Esophagus (tissue), 2 donors: ENCODE results near the gene PAFAH2. TPM values are rescaled to one million over a fixed set of nuclear protein-coding genes. Genes with fewer than 3 reads are reported as not detected.

Experiments
- H3K27ac ChIP-seq, 2 donors: one replicate each; pipeline ENCODE4 v1.5.1; 2013; ENCODE audit warnings: low read depth in 2 of 2, mild to moderate bottlenecking in 2 of 2, inconsistent platforms in 1 of 2, low read length in 1 of 2, moderate library complexity in 1 of 2
- H3K27me3 ChIP-seq, 2 donors: one replicate each; pipeline ENCODE4 v1.6.1; 2013; ENCODE audit warnings: low read length in 2 of 2, control low read depth in 1 of 2, mild to moderate bottlenecking in 1 of 2; ENCODE audit not compliant: insufficient read depth in 2 of 2, control insufficient read depth in 1 of 2
- H3K36me3 ChIP-seq, 2 donors: one replicate each; pipeline ENCODE4 v1.6.1; 2013; ENCODE audit warnings: low read length in 1 of 2; ENCODE audit not compliant: control insufficient read depth in 2 of 2, insufficient read depth in 2 of 2
- H3K4me1 ChIP-seq, 2 donors: one replicate each; pipeline ENCODE4 v1.6.1; 2013; ENCODE audit warnings: low read length in 1 of 2; ENCODE audit not compliant: control insufficient read depth in 2 of 2, insufficient read depth in 2 of 2
- H3K4me3 ChIP-seq, 2 donors: one replicate each; pipeline ENCODE4 v1.5.1; 2013; ENCODE audit warnings: low read length in 2 of 2, mild to moderate bottlenecking in 2 of 2, low read depth in 1 of 2, moderate library complexity in 1 of 2
- H3K9me3 ChIP-seq, 2 donors: one replicate each; pipeline ENCODE4 v1.6.1; 2013; ENCODE audit warnings: mild to moderate bottlenecking in 2 of 2, low read depth in 1 of 2, low read length in 1 of 2, moderate library complexity in 1 of 2; ENCODE audit not compliant: control insufficient read depth in 2 of 2, insufficient read depth in 1 of 2
- WGBS, 2 donors: extraction: QIAGEN DNeasy Blood & Tissue Kit; methylation state at CpG; one replicate each; pipeline ENCODE4 v1.1.7; 2013; 5-methylcytosine and 5-hydroxymethylcytosine counted together
- polyA plus RNA-seq, 2 donors: library from polyadenylated mRNA; stranded (reverse); fragments of 200-250 nt; gene quantifications; one replicate each; pipeline ENCODE4 v1.2.3, GENCODE V29; 2013
- donor health status: healthy with polysubstance abuse.
- donor health status: Bipolar disorder and iron deficiency.

The PAFAH2 gene
- polyA plus RNA-seq, 2 donors = 5.7 to 5.8 TPM

GRCh38 chr1:25999041-25999800 is 1.4 kb upstream of the PAFAH2 start:
- 85 to 86% methylated on average over 18 of the region's 18 CpGs for WGBS, 2 donors
- no peak overlapping the region for H3K27ac ChIP-seq
- no peaks in the 10 kb centered on the region for H3K9me3 ChIP-seq
- no peaks in the 10 kb centered on the region for H3K36me3 ChIP-seq
- peaks cover 2 to 5% of the 10 kb centered on the region in 2 donors for H3K4me1 ChIP-seq
- H3K27me3 ChIP-seq = no peaks in the 10 kb centered on the region
- no peak overlapping the region for H3K4me3 ChIP-seq

- Histone ChIP-seq H3K27ac (peak overlapping the region; percentile 82 to 84), H3K4me1 (peaks cover 2 to 5% of the 10 kb centered on the region in 2 donors), H3K4me3 (peak overlapping the region; percentile 55 to 69), H3K36me3 (no peaks in the 10 kb centered on the region), H3K27me3 (no peaks in the 10 kb centered on the region), H3K9me3 (no peaks in the 10 kb centered on the region)
- WGBS, 2 donors = 3% methylated on average over 13 of the region's 13 CpGs
These were observed 666 bp downstream of the PAFAH2 start for GRCh38 chr1:25996966-25997827.

GRCh38 chr1:25994402-25995150 is 3.3 kb downstream of the PAFAH2 start:
- H3K9me3 ChIP-seq = no peaks in the 10 kb centered on the region

GRCh38 chr1:25993197-25993951 is 4.5 kb downstream of the PAFAH2 start:
- no peak overlapping the region for H3K4me3 ChIP-seq
- 90% methylated on average over 8 of the region's 8 CpGs for WGBS, 2 donors
- peaks cover 3% of the 10 kb centered on the region in 2 donors for H3K36me3 ChIP-seq
- H3K9me3 ChIP-seq = no peaks in the 10 kb centered on the region
- no peaks in the 10 kb centered on the region for H3K27me3 ChIP-seq
- H3K4me1 ChIP-seq = peaks cover 2 to 5% of the 10 kb centered on the region in 2 donors
- H3K27ac ChIP-seq = no peak overlapping the region

More at GRCh38 chr1:25994402-25995150, 3.3 kb downstream of the PAFAH2 start:
- H3K36me3 ChIP-seq = no peaks in the 10 kb centered on the region
- no peak overlapping the region for H3K27ac ChIP-seq
- 86 to 92% methylated on average over 3 of the region's 3 CpGs for WGBS, 2 donors
- H3K27me3 ChIP-seq = no peaks in the 10 kb centered on the region
- no peak overlapping the region for H3K4me3 ChIP-seq
- peaks cover 2 to 5% of the 10 kb centered on the region in 2 donors for H3K4me1 ChIP-seq

- Histone ChIP-seq H3K36me3 (peaks cover 3% of the 10 kb centered on the region in 2 donors), H3K27me3 (no peaks in the 10 kb centered on the region), H3K4me1 (peaks cover 2 to 5% of the 10 kb centered on the region in 2 donors), H3K27ac (no peak overlapping the region), H3K4me3 (no peak overlapping the region), H3K9me3 (no peaks in the 10 kb centered on the region)
- 90 to 92% methylated on average over 9 of the region's 9 CpGs for WGBS, 2 donors
These were observed 5.1 kb downstream of the PAFAH2 start for GRCh38 chr1:25992689-25993171.

GRCh38 chr1:25991937-25992688 is 5.8 kb downstream of the PAFAH2 start:
- Histone ChIP-seq H3K27ac (no peak overlapping the region), H3K4me3 (no peak overlapping the region), H3K9me3 (no peaks in the 10 kb centered on the region), H3K36me3 (peaks cover 3% of the 10 kb centered on the region in 2 donors), H3K4me1 (peaks cover 2 to 4% of the 10 kb centered on the region in 2 donors), H3K27me3 (no peaks in the 10 kb centered on the region)
- 84 to 85% methylated on average over 5 of the region's 5 CpGs for WGBS, 2 donors

GRCh38 chr1:25990702-25991395 is 7.0 kb downstream of the PAFAH2 start:
- Histone ChIP-seq H3K27ac (no peak overlapping the region), H3K4me3 (no peak overlapping the region), H3K27me3 (no peaks in the 10 kb centered on the region), H3K4me1 (no peaks in the 10 kb centered on the region), H3K36me3 (peaks cover 5 to 6% of the 10 kb centered on the region in 2 donors), H3K9me3 (no peaks in the 10 kb centered on the region)
- 77% methylated on average over 15 of the region's 15 CpGs for WGBS, 2 donors

- Histone ChIP-seq H3K27me3 (no peaks in the 10 kb centered on the region), H3K4me1 (no peaks in the 10 kb centered on the region), H3K9me3 (no peaks in the 10 kb centered on the region), H3K27ac (no peak overlapping the region), H3K4me3 (no peak overlapping the region), H3K36me3 (peaks cover 5 to 6% of the 10 kb centered on the region in 2 donors)
- WGBS, 2 donors = 72 to 81% methylated on average over 6 of the region's 6 CpGs
These were observed 7.6 kb downstream of the PAFAH2 start for GRCh38 chr1:25990251-25990650.
